ENCODE data around the gene NMNAT2. TPM values are rescaled to one million over a fixed set of nuclear protein-coding genes. Genes with fewer than 3 reads are reported as not detected.

Gene NMNAT2
- total and polyA plus RNA-seq, 2 donors (not counting 3 experiments of a cell fraction or from before 2014, with no cell fraction given): 0.28 to 0.38 TPM

GRCh38 chr1:183234660-183235476, 183.3 kb downstream of the NMNAT2 start:
- Histone ChIP-seq H4K20me1 (replicated peaks; ENCODE audit: control insufficient read depth, extremely low read depth, insufficient read depth, low read length) (no peaks in the 10 kb centered on the region), H3K4me3 (replicated peaks in 1 of 3; ENCODE audit: insufficient read depth in 1 of 3, low read depth in 1 of 3, low read length in 3 of 3) (peak overlapping the region; percentile 13 to 77 (median 18)), H3K9me1 (replicated peaks; ENCODE audit: control insufficient read depth, extremely low read depth, insufficient read depth, low read length) (no peaks in the 10 kb centered on the region), H3K27ac (ENCODE audit: insufficient read depth, low read depth, low read length) (peak overlapping the region; percentile 81), H3K9ac (replicated peaks; ENCODE audit: extremely low read depth, insufficient read depth, low read length) (peak overlapping the region; percentile 70), H3K79me2 (ENCODE audit: control insufficient read depth, insufficient read depth, low read length) (no peaks in the 10 kb centered on the region), H3K4me1 (ENCODE audit: control insufficient read depth, extremely low read depth, insufficient read depth, low read length) (peaks cover 30% of the 10 kb centered on the region), H3K36me3 (ENCODE audit: control insufficient read depth in 2 of 2, extremely low read depth in 1 of 2, insufficient read depth in 2 of 2, low read length in 2 of 2) (no peaks in the 10 kb centered on the region), H3K9me3 (replicated peaks; ENCODE audit: control insufficient read depth, insufficient read depth, low read length) (no peaks in the 10 kb centered on the region), H3K4me2 (ENCODE audit: insufficient read depth, low read length) (peak overlapping the region; percentile 88), H2AFZ (ENCODE audit: low read depth, low read length) (peak overlapping the region; percentile 95), H3K27me3 (ENCODE audit: control insufficient read depth in 2 of 2, insufficient read depth in 2 of 2, low read length in 2 of 2) (no peaks in the 10 kb centered on the region)
- dilution Hi-C loops (cut with MboI; ENCODE audit: extremely low pct_ligation_motif_present, low sequenced_read_pairs): no loop called here
- FAIRE-seq (peak; percentile 92), DNase-seq (ENCODE audit: low read depth, low spot score) (peak; percentile 98)
- POLR2A ChIA-PET: interaction anchor here (1.1 kb wide), 1 partner anchor 272 kb away, joined by 4 read pairs; no protein-coding TSS in a partner anchor
- CTCF ChIA-PET: interaction anchor here (0.6 to 2.0 kb wide), 59 partner anchors 9 to 647 kb away, joined by 3 to 37 read pairs (median 4); partner anchors contain the start of gene LAMC2
- TF ChIP-seq EZH2 (IDR thresholded peaks at IDR 0.05; ENCODE audit: borderline replicate concordance, low read depth, low read length, severe bottlenecking) (no peak), CTCF (IDR thresholded peaks at IDR 0.05; ENCODE audit: extremely low read depth in 1 of 2, insufficient read depth in 1 of 2, low read depth in 1 of 2, low read length in 2 of 2) (peak; percentile 69 to 71), MYC (IDR thresholded peaks at IDR 0.05; ENCODE audit: low read depth, low read length) (no peak), MAX (IDR thresholded peaks at IDR 0.05; ENCODE audit: insufficient read depth, insufficient read length) (peak; percentile 51), POLR2AphosphoS5 (IDR thresholded peaks at IDR 0.05; ENCODE audit: insufficient read depth, low read depth, low read length) (no peak), GATA2 (IDR thresholded peaks at IDR 0.05; ENCODE audit: insufficient read depth, insufficient read length, low read depth, low read length) (no peak), JUN (IDR thresholded peaks at IDR 0.05; ENCODE audit: borderline replicate concordance, insufficient read depth, insufficient read length, low read depth) (peak; percentile 80), FOS (IDR thresholded peaks at IDR 0.05; ENCODE audit: borderline replicate concordance, insufficient read depth, low read length) (peak; percentile 98), POLR2A (IDR thresholded peaks at IDR 0.05; ENCODE audit: low read depth, low read length) (no peak)
- BruUV-seq (replicated peaks): TSS peak; percentile 36
- intact Hi-C loops (cut with micrococcal nuclease): loop anchor here (1.0 to 2.0 kb wide), 6 partner anchors 36 to 273 kb away; no protein-coding TSS in a partner anchor
